Prostate gland (tissue), 2 donors: ENCODE results near the gene TBC1D19. TPM values are rescaled to one million over a fixed set of nuclear protein-coding genes. Genes with fewer than 3 reads are reported as not detected.
"Not testable (repeated sequence)": the region's sequence is repeated elsewhere in the genome, so short reads cannot be mapped to it uniquely, and the experiment has no call there.

Experiments
- DNase-seq: peaks from one replicate; pipeline ENCODE4 v3.0.0-alpha.2; 2019; ENCODE audit warnings: low spot score
- H3K27ac ChIP-seq, 2 donors: fragments of 200-600 bp; sonication (generic); 2 replicates each; pipeline ENCODE4 v1.5.1; 2017 to 2019
- H3K27me3 ChIP-seq: fragments of 200-600 bp; sonication (generic); replicated peaks from 2 replicates; pipeline ENCODE4 v1.5.1; 2019; ENCODE audit not compliant: insufficient read depth
- H3K36me3 ChIP-seq, 2 donors: fragments of 200-600 bp; sonication (generic); 1 replicate in 1 of 2; 2 replicates in 1 of 2; pipeline versions ENCODE4 v1.5.1 to v1.8.1; 2017 to 2019
- H3K4me1 ChIP-seq: fragments of 200-600 bp; sonication (generic); replicated peaks from 2 replicates; pipeline ENCODE4 v1.5.1; 2019
- H3K4me3 ChIP-seq, 2 donors: fragments of 200-600 bp; sonication (generic); 2 replicates each; pipeline ENCODE4 v1.5.1; 2017 to 2019
- H3K9me3 ChIP-seq: fragments of 200-600 bp; sonication (generic); 2 replicates; pipeline ENCODE4 v1.5.1; 2017
- CTCF ChIP-seq, 4 experiments: fragments of 200-600 bp in 2 of 4; fragments of 450-650 bp in 2 of 4; sonication (generic) in 2 of 4; IDR thresholded peaks; 1 replicate in 3 of 4; 2 replicates in 1 of 4; pipeline ENCODE4 v1.5.1; 2016 to 2019; ENCODE audit warnings: antibody characterized with exemption in 4 of 4, mild to moderate bottlenecking in 2 of 4, moderate library complexity in 2 of 4
- POLR2A ChIP-seq: fragments of 450-650 bp; IDR thresholded peaks from one replicate; pipeline ENCODE4 v1.6.1; 2016; ENCODE audit warnings: antibody characterized with exemption, mild to moderate bottlenecking
- POLR2AphosphoS5 ChIP-seq: sonication (generic); formaldehyde crosslinking; IDR thresholded peaks from one replicate; pipeline ENCODE4 v1.6.1; 2017; ENCODE audit warnings: antibody characterized with exemption
- WGBS: methylation state at CpG from one replicate; pipeline ENCODE4 v1.1.5; 2018; 5-methylcytosine and 5-hydroxymethylcytosine counted together
- intact Hi-C: fragments of 100-400 bp; cut with DNase I; formaldehyde crosslinking; loops from one replicate; pipeline ENCODE4 v1.14.2; 2022
- total RNA-seq, 2 donors: library from RNA; depleted of rRNA; stranded (reverse); fragments of >200 nt; gene quantifications; one replicate each; pipeline ENCODE4 v1.1.0, GENCODE V29; 2016

The TBC1D19 gene
- total RNA-seq = 10 to 100 TPM; 11.3 to 19.9 TPM

GRCh38 chr4:26583865-26584652, at the start of gene TBC1D19:
TBC1D19 (plus strand) TSS chr4:26584084; CDS start chr4:26584194, 110 bp downstream.
- Histone ChIP-seq H3K4me3 (peak within 1 kb of the TSS; percentile 64 to 79), H3K4me1 (no peaks in the 10 kb centered on the region), H3K9me3 (no peaks in the 10 kb centered on the region), H3K36me3 (no peaks in the 10 kb centered on the region), H3K27me3 (no peaks in the 10 kb centered on the region), H3K27ac (peak within 1 kb of the TSS; percentile 67 to 81)
- TF ChIP-seq POLR2A (peak; percentile 53), POLR2AphosphoS5 (peak; percentile 84), CTCF (IDR thresholded peaks at IDR 0.05) (peak in 2 of 4 experiments; percentile 4 to 14)
- peak; percentile 83 for DNase-seq
- intact Hi-C loops = no loop called here
- under 1% methylated on average over 39 of the region's 39 CpGs for WGBS

GRCh38 chr4:26542991-26543390, 40.9 kb upstream of the TBC1D19 start:
- intact Hi-C loops = no loop called here
- Histone ChIP-seq H3K9me3 (no peaks in the 10 kb centered on the region), H3K27me3 (no peaks in the 10 kb centered on the region), H3K4me3 (no peak overlapping the region), H3K27ac (no peak overlapping the region), H3K36me3 (no peaks in the 10 kb centered on the region), H3K4me1 (no peaks in the 10 kb centered on the region)
- no peak for TF ChIP-seq POLR2AphosphoS5
- TF ChIP-seq CTCF (IDR thresholded peaks at IDR 0.05) = no peak
- no peak for TF ChIP-seq POLR2A
- 35% methylated on average over 3 of the region's 3 CpGs for WGBS
- no peak for DNase-seq

- no peak for DNase-seq
- intact Hi-C loops = no loop called here
- Histone ChIP-seq H3K9me3 (no peaks in the 10 kb centered on the region), H3K4me3 (no peak overlapping the region), H3K27me3 (no peaks in the 10 kb centered on the region), H3K4me1 (no peaks in the 10 kb centered on the region), H3K27ac (no peak overlapping the region), H3K36me3 (no peaks in the 10 kb centered on the region)
- TF ChIP-seq CTCF (IDR thresholded peaks at IDR 0.05) (no peak), POLR2A (no peak), POLR2AphosphoS5 (no peak)
- WGBS = 97% methylated on average over 2 of the region's 2 CpGs
These were observed 39.5 kb upstream of the TBC1D19 start for GRCh38 chr4:26544421-26544820.

GRCh38 chr4:26548379-26548778, 35.5 kb upstream of the TBC1D19 start:
- 69% methylated on average over 1 of the region's 1 CpG for WGBS
- H3K9me3 ChIP-seq, intact Hi-C loops, H3K27me3 ChIP-seq, H3K36me3 ChIP-seq, DNase-seq, H3K27ac ChIP-seq, H3K4me1 ChIP-seq, H3K4me3 ChIP-seq: not testable (repeated sequence)

GRCh38 chr4:26557164-26557563, 26.7 kb upstream of the TBC1D19 start:
- Histone ChIP-seq H3K27me3 (no peaks in the 10 kb centered on the region), H3K36me3 (no peaks in the 10 kb centered on the region), H3K4me1 (no peaks in the 10 kb centered on the region), H3K27ac (no peak overlapping the region), H3K4me3 (no peak overlapping the region), H3K9me3 (no peaks in the 10 kb centered on the region)
- DNase-seq = no peak
- intact Hi-C loops = no loop called here
- TF ChIP-seq POLR2A (no peak), POLR2AphosphoS5 (no peak), CTCF (IDR thresholded peaks at IDR 0.05) (no peak)
